Smooth muscle cell (in vitro differentiated cells): ENCODE results near the gene SNORC. TPM values are rescaled to one million over a fixed set of nuclear protein-coding genes. Genes with fewer than 3 reads are reported as not detected.

Source experiments
- DNase-seq: peaks from one replicate; lab custom pipeline; 2025; ENCODE audit not compliant: unreplicated experiment; lab: John Stamatoyannopoulos, UW
- H2AFZ ChIP-seq: fragments of 200-600 bp; sonication (generic); 2 replicates; pipeline ENCODE4 v1.6.0; 2016; ENCODE audit warnings: antibody characterized with exemption, low read depth, mild to moderate bottlenecking
- H3F3A ChIP-seq: fragments of 200-600 bp; sonication (generic); 2 replicates; pipeline ENCODE4 v1.6.0; 2017; ENCODE audit warnings: antibody characterized with exemption, low read depth
- H3K27ac ChIP-seq: fragments of 200-600 bp; sonication (generic); 2 replicates; pipeline ENCODE4 v1.5.1; 2016; ENCODE audit warnings: low read depth, mild to moderate bottlenecking
- H3K27me3 ChIP-seq: fragments of 200-600 bp; sonication (generic); 2 replicates; pipeline ENCODE4 v1.6.1; 2016; ENCODE audit warnings: low read depth, mild to moderate bottlenecking
- H3K36me3 ChIP-seq: fragments of 200-600 bp; sonication (generic); 2 replicates; pipeline ENCODE4 v1.5.1; 2016; ENCODE audit warnings: low read depth
- H3K4me1 ChIP-seq: fragments of 200-600 bp; sonication (generic); 2 replicates; pipeline ENCODE4 v1.5.1; 2016; ENCODE audit warnings: low read depth
- H3K4me2 ChIP-seq: fragments of 200-600 bp; sonication (generic); 2 replicates; pipeline ENCODE4 v1.6.0; 2016; ENCODE audit warnings: mild to moderate bottlenecking
- H3K4me3 ChIP-seq: fragments of 200-600 bp; sonication (generic); 2 replicates; pipeline ENCODE4 v1.5.1; 2016; ENCODE audit warnings: mild to moderate bottlenecking
- H3K79me2 ChIP-seq: fragments of 200-600 bp; sonication (generic); 2 replicates; pipeline ENCODE4 v1.6.0; 2016; ENCODE audit warnings: low read depth, mild to moderate bottlenecking
- H3K9ac ChIP-seq: fragments of 200-600 bp; sonication (generic); 2 replicates; pipeline ENCODE4 v1.6.0; 2016; ENCODE audit warnings: low read depth
- H3K9me3 ChIP-seq: fragments of 200-600 bp; sonication (generic); replicated peaks from 2 replicates; pipeline ENCODE4 v1.5.1; 2016; ENCODE audit warnings: low read depth
- H4K20me1 ChIP-seq: fragments of 200-600 bp; sonication (generic); 2 replicates; pipeline ENCODE4 v1.6.0; 2016; ENCODE audit warnings: low read depth
- WGBS: methylation state at CpG from one replicate; pipeline ENCODE4 v1.1.7; 2016; ENCODE audit warnings: low lambda C conversion rate; 5-methylcytosine and 5-hydroxymethylcytosine counted together
- polyA plus RNA-seq: library from polyadenylated mRNA; unstranded; fragments of >200 nt; fragmentation: Nextera tagmentation; extraction: Ambion mirVana; gene quantifications from 2 replicates; pipeline ENCODE4 v1.2.1, GENCODE V29; 2016
- total RNA-seq: library from RNA; depleted of rRNA; stranded (reverse); fragments of >200 nt; gene quantifications from 2 replicates; pipeline ENCODE4 v1.2.3, GENCODE V29; 2014
- TF ChIP-seq, protein P1 (sequence below): fragments of 200-600 bp; sonication (generic); IDR thresholded peaks from 2 replicates; pipeline ENCODE4 v1.5.1; 2017; ENCODE audit warnings: borderline replicate concordance, mild to moderate bottlenecking, antibody characterized with exemption; ENCODE audit not compliant: insufficient read depth, poor library complexity, severe bottlenecking

SNORC gene
- total and polyA plus RNA-seq, 2 experiments from 2014 or later = 0.18 to 0.78 TPM

DNA sequence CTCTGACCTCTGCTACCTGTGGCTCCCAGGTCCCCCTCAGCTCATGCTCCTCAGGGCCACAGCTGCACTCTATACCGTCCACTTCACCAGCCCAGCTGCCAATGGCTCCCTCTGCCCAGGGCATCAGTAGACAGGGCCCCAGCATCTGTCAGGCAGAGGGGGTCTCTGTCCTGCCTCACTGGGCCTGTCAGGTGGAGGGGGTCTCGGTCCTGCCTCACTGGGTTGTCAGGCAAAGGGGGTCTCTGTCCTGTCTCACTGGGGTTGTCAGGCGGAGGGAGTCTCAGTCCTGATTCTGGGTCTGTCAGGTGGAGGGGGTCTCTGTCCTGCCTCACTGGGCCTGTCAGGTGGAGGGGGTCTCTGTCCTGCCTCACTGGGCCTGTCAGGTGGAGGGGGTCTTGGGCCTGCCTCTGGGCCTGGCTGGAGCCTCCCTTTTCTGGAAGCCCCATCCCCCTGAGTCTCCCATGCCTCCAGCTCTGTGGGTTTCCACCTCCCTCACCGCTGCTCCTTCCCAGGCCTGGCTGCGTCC is 19.9 kb downstream of the SNORC start:
- Histone ChIP-seq H3K4me2 (no peak overlapping the region), H3F3A (no peaks in the 10 kb centered on the region), H3K4me1 (no peaks in the 10 kb centered on the region), H3K9me3 (no peaks in the 10 kb centered on the region), H3K27ac (no peak overlapping the region), H3K79me2 (no peaks in the 10 kb centered on the region), H3K9ac (no peak overlapping the region), H3K36me3 (no peaks in the 10 kb centered on the region), H4K20me1 (no peaks in the 10 kb centered on the region), H3K4me3 (no peak overlapping the region), H3K27me3 (no peaks in the 10 kb centered on the region), H2AFZ (no peak overlapping the region)
- DNase-seq = no peak
- WGBS = 86% methylated on average over 5 of the region's 5 CpGs
- TF ChIP-seq, protein P1, sequence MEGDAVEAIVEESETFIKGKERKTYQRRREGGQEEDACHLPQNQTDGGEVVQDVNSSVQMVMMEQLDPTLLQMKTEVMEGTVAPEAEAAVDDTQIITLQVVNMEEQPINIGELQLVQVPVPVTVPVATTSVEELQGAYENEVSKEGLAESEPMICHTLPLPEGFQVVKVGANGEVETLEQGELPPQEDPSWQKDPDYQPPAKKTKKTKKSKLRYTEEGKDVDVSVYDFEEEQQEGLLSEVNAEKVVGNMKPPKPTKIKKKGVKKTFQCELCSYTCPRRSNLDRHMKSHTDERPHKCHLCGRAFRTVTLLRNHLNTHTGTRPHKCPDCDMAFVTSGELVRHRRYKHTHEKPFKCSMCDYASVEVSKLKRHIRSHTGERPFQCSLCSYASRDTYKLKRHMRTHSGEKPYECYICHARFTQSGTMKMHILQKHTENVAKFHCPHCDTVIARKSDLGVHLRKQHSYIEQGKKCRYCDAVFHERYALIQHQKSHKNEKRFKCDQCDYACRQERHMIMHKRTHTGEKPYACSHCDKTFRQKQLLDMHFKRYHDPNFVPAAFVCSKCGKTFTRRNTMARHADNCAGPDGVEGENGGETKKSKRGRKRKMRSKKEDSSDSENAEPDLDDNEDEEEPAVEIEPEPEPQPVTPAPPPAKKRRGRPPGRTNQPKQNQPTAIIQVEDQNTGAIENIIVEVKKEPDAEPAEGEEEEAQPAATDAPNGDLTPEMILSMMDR = no peak

DNA sequence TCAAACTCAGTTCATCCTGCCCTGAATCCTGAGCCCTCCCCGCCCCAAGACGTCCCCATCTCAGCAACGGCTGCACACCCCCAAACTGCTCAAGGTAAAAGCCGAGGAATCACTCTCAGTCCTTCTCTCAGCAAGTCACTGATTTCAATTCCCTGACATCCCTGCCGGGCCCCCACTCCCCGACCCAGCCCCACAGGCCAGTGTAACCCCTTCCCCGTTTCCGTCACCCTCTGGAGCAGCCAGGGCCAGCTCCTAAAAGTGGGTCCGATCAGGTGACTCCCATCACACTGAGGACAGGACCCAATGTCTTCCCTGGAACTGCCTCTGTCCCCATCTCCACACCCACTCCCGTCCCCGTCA is 20.5 kb downstream of the SNORC start:
- 84% methylated on average over 10 of the region's 11 CpGs for WGBS
- H2AFZ ChIP-seq = no peak overlapping the region
- H3K9ac ChIP-seq = no peak overlapping the region

DNA sequence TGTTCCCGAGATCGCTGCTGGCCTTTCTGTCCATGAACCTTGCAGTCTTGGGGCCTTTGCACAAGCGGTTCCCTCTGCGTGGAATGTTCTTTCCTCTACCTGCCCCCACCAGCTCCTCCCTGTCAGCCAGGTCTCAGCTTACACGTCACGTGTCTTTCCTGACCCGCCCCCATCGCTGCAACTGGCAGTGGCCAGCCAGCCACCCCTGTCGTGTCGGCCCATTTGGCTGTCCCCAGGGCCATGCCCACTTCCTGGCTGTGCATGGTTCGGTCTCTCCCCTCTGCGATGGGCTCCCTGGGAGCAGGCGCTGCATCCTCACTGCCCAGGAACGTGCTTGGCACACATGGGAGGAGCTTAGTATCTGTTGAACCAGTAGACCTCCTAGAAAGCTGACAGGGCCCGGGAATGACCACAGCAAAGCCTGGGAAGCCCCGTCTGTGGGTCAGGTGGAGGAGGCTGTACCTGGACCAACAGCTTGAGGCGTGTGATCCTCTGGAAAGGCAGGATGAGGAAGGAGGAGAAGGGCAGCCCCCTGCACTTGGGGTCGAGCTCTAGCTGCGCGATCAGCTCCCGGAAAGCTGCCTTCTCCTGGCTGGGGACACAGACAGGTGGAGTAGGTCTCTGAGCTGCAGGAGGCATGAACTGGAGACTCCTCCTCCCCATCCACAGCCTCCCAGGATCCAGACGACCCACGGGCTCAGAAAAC is 21.0 kb downstream of the SNORC start:
- Histone ChIP-seq H3K79me2 (no peaks in the 10 kb centered on the region), H3K27ac (no peak overlapping the region), H3K4me2 (peak overlapping the region; percentile 57), H3K9me3 (no peaks in the 10 kb centered on the region), H3K4me3 (no peak overlapping the region), H2AFZ (no peak overlapping the region), H3K4me1 (no peaks in the 10 kb centered on the region), H3K27me3 (no peaks in the 10 kb centered on the region), H4K20me1 (no peaks in the 10 kb centered on the region), H3F3A (no peaks in the 10 kb centered on the region), H3K36me3 (no peaks in the 10 kb centered on the region), H3K9ac (no peak overlapping the region)
- TF ChIP-seq, protein P1 = no peak
- no peak for DNase-seq
- 42% methylated on average over 23 of the region's 23 CpGs for WGBS

More for the DNA sequence above, 20.5 kb downstream of the SNORC start:
- no peaks in the 10 kb centered on the region for H3F3A ChIP-seq
- peak overlapping the region; percentile 57 for H3K4me2 ChIP-seq
- TF ChIP-seq, protein P1 = no peak
- no peak overlapping the region for H3K4me3 ChIP-seq
- no peaks in the 10 kb centered on the region for H3K27me3 ChIP-seq
- DNase-seq = no peak
- no peak overlapping the region for H3K27ac ChIP-seq
- no peaks in the 10 kb centered on the region for H3K36me3 ChIP-seq
- no peaks in the 10 kb centered on the region for H3K79me2 ChIP-seq
- H3K4me1 ChIP-seq = no peaks in the 10 kb centered on the region
- no peaks in the 10 kb centered on the region for H4K20me1 ChIP-seq
- no peaks in the 10 kb centered on the region for H3K9me3 ChIP-seq

DNA sequence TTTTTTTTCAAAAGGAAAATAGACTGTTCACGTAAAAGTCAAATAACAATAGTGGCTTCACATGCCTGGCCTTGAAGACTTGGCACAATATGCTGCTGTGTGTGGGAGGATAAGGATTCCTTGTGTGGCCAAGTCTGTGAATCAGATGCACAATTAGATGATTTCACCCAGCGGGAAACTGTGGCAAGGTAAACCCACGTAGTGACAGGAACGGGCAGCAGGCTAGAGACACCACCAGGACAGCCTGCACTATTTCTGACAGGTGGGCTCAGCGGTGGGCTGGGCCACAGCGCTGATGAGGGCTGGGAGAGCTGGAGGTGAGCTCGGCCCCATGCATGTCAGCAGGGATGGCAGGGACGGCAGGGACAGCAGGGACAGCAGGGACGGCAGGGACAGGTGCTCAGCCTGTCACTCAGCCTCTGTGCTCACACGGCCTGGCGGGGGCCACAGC is 21.6 kb downstream of the SNORC start:
- 83% methylated on average over 11 of the region's 11 CpGs for WGBS
- peak overlapping the region; percentile 57 for H3K4me2 ChIP-seq

More for the DNA sequence above, 21.6 kb downstream of the SNORC start:
- Histone ChIP-seq H3K4me3 (no peak overlapping the region), H3K27ac (no peak overlapping the region), H3K4me1 (no peaks in the 10 kb centered on the region), H3K27me3 (no peaks in the 10 kb centered on the region), H3K36me3 (no peaks in the 10 kb centered on the region), H2AFZ (no peak overlapping the region), H3F3A (no peaks in the 10 kb centered on the region), H3K9ac (no peak overlapping the region), H3K9me3 (no peaks in the 10 kb centered on the region), H3K79me2 (no peaks in the 10 kb centered on the region), H4K20me1 (no peaks in the 10 kb centered on the region)
- no peak for DNase-seq
- TF ChIP-seq, protein P1 = no peak
